HG03442 (cell line): ENCODE data around the gene RBBP6.
A peak's percentile ranks its signal among the peaks of the same experiment; 100 is the strongest.

Source experiments
- ATAC-seq: cut with Tn5 transposase; IDR thresholded peaks from one replicate; pipeline ENCODE4 v1.9.1; 2021; ENCODE audit warnings: mild to moderate bottlenecking, moderate library complexity; ENCODE audit not compliant: unreplicated experiment

RBBP6 gene

DNA sequence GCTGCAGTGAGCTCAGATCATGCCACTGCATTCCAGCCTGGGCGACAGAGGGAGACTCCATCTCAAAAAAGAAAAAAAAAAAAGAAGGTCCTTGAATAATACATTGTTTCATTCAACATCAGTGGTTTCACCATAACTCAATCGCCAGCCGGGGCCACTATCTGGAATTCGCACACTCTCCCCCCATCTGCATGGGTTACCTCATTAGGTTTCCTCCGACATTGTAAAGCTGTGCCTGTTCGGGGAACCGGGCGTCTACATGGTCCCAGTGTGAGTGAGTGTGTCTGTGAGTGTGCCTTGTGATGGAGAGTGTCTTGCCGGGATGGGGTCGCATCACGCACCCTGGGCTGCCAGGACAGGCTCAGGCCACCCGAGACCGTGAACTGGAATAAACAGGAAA, 16.6 kb upstream of the RBBP6 start:
- no peak for ATAC-seq

DNA sequence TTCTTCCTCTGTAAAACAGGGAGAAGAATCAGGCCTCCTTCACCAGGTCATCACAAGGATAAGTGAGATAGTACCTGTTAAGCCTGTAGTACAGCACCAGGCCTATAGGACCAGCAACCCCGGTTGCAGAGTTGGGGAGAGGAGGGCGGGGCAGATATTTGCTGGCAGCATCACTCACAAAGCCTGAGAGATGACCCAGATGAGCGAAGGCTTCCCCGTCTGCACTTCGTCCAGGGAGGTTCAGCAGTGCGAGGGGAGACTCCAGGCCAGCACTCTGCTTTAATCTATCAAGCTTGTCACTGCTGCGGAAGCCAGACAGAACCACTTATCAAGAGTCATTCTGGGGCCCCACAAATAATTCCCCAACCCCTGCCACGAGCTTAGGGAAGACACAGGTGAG, 15.8 kb upstream of the RBBP6 start:
- ATAC-seq: no peak

DNA sequence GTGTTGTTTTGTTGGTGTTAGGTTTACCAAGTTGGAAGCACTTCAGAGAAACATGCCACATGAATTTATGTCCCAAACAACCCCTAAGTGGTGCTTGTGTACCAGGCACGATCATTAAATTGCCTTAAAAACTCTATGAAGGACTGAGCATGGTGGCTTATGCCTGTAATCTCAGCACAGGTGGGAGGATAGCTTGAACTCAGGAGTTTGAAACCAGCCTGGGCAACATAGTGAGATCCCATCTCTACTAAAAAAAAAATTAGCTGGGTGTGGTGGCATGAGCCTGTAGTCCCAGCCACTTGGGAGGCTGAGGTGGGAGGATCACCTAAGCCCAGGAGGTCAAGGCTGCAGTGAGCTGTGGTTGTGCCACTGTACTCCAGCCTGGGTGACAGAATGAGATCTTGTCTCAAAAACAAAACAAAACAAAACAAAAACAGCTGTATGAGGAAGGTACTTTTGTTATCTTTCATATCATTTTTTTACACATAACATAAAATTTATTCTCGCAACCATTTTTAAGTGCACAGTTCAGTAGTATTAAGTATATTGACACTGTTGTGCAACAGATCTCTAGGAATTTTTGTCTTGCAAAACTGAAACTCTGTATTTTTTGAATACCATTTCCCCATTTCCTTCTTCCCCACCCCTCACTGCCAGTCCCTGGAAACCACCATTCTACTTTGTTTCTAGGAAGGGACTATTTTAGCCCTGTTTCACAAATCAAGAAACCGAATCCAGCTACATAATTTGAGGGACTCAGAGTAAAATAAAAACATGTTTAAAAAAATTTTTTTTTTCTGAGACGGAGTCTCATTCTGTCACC, 14.3 kb upstream of the RBBP6 start:
- no peak for ATAC-seq

DNA sequence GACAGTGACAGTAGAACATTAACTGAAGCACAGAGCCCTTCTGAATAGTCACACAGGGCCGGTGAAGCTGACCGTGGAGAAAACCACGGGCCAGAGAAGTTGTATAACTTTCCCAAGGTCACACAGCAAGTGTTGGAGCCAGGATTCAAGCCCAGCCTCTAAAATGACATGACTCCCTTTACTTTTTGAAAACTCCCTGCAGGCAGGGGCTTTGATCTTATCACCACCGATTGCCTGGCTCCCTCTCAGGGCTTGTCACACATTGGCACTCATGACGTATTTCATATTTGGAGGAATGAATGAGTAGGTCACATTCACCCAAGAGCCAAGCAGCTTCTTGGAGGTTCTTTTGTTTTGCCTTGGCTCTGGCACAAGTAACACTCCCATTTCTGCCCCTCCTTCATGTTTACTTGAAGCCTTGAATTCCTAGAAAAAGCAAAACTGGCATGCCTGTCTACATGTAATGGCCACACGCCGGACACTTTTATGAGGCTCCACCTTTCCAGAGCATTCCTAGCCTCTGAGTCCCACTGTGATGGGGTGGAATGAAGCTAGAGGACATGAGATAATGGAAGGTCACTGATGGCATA, 13.3 kb upstream of the RBBP6 start:
- ATAC-seq: no peak

DNA sequence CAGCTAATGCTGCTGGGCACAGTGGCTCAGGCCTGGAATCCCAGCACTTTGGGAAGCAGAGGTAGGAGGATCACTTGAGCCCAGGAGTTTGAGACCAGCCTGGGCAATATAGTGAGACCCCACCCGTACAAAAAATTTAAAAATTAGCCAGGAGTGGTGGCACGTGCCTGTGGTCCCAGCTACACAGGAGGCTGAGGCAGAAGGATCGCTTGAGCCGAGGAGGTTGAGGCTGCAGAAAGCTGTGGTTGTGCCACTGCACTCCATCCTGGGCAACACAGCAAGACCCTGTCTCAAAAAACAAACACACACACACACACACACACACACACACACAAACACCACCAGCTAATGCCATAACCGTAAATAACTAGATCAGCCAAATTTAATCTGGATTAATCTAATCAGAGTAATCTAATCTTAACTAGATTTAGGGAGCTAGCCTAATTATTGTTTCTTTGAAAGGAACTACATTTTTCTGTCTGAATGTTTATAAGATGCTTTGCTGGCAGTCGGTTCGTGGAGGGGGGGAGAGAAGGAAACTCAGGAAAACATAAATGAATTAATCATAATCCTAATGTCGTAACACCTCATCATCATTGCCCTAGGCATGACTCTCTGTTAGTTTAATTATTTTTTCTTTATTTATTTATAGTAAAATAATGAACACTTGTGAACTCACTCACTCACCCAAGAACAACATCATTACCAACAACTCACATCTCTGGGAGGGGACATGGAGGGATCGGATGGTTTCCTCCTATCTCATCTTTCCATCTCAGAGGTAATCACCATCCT, 12.5 kb upstream of the RBBP6 start:
- ATAC-seq: no peak

DNA sequence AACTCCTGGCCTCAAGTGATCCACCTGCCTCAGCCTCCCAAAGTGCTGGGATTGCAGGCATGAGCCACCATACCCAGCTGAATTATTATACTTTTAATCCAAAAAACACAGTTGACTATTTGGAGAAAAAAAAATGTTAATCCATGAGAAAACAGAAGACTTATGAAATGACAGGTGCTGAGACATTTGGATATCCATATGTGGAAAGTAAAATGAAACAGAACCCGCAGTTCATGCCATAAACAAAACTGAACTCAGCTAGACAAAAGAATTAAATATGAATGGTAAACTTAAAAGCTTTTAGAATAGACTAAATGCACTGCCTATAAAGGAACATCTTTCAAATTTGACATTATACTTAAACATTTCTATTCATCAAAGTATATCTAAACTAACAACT, 8.2 kb upstream of the RBBP6 start:
- ATAC-seq: no peak

DNA sequence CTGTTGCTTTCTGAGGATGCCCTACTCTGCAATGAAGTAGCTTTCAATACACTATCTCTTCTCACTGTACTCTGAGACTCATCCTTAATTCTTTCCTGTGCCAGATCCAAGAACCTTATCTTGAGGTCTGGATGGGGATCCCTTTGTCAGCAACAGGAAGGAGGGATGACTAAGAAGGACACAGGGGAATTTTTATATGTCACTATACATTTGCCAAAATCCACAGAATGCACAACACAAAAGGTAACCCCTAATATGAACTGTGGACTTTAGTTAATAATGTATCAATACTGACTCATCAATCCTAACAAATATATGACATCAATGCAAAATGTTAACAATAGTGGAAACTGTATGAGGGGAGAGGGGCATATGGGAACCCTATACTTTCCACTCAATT, 4.7 kb upstream of the RBBP6 start:
- no peak for ATAC-seq

DNA sequence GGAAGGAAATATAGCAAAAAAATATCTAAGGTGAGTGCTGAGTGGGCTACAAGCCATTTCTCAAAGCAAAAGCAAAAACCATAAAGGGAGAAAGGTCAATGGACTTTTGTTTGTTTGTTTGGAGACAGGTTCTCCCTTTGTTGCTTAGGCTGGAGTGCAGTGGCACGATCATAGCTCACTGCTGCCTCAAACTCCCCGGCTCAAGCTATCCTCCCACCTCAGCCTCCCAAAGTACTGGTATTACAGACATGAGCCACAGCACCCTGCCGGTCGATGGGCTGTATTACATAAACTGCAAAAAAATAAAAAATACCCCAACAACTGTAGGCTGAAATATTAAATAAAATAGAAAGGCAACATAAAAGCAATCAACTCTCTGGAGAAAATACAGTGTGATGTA, 3.5 kb upstream of the RBBP6 start:
- ATAC-seq: no peak

DNA sequence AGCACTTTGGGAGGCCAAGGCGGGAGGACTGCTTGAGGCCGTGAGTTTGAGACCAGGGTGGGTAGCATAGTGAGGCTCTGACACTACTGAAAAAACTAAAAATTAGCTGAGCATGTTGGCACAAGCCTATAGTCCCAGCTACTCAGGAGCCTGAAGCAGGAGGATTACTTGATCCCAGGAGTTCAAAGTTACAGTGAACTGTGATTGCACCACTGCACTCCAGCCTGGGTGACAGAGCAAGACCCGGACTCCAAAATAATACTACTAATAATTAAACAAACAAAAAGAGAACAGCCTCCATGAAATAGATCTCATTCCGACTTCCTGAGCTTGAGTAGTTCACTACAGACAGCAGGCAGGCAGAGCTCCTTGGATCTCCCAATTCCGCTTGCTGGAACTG, 2.7 kb upstream of the RBBP6 start:
- ATAC-seq: no peak

DNA sequence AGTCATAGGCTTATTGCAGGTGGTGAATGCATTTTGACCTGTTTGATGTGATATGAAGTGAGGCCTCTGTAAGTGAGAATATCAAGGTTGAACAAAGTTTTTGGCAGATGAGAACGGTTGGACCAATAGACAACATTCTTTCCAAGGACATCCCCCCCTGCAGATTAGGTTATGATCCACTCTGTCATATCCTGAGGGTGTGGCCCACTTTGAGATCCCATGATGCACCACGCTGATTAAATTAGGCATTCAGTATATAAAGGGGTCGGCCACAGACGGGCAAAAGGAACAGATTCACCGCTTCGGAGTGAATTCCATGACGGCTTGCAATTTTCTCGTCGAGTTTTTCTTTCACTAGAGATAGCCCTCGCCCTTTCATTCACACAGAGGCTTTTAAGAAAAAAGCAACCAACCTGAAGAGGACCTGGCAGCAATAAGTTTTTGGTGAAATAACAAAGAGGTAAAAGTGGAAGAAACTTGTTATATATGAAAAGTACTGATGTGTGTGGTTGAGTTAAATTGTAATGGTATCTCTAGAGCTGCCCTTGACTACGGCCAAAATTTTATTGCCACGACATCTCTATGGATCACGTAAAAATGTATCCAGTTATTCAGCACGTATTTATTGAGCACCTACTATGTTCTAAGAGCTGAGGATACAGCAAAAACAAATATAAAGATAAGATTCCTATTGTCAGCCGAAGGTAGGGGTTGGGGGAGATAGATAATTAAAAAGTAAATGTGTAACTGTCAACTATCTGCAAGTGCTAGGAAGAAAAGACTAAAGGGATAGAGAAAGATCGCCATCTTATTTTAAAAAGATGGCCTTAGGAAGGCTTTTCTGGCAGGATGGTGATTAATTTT, 1.7 kb upstream of the RBBP6 start:
- ATAC-seq: no peak

DNA sequence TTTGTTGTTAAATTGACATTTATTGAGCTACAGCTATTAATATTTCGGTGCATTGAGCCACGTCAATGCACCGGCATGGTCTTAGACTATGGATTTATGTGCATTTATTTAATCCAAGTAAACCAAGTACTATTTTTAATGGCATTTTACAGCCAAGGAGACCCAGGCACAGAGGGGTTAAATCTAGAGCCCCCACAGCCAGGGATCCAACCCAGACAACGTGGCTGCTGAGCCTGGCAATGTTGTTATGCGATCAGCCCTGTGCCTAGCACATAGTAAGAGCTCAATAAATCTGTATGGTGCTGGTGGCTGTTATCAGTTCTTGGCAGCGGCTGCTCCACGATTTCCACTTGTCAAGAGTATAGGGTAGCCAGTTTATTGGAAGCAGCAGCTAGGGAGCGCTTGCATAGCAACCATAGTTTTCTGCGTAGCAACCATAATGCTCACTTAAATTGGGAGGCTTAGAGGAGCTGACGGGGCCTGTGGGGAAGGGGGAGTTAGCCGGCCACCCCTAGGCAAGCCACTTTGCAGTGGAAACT, 541 bp upstream of the RBBP6 start:
- no peak for ATAC-seq

DNA sequence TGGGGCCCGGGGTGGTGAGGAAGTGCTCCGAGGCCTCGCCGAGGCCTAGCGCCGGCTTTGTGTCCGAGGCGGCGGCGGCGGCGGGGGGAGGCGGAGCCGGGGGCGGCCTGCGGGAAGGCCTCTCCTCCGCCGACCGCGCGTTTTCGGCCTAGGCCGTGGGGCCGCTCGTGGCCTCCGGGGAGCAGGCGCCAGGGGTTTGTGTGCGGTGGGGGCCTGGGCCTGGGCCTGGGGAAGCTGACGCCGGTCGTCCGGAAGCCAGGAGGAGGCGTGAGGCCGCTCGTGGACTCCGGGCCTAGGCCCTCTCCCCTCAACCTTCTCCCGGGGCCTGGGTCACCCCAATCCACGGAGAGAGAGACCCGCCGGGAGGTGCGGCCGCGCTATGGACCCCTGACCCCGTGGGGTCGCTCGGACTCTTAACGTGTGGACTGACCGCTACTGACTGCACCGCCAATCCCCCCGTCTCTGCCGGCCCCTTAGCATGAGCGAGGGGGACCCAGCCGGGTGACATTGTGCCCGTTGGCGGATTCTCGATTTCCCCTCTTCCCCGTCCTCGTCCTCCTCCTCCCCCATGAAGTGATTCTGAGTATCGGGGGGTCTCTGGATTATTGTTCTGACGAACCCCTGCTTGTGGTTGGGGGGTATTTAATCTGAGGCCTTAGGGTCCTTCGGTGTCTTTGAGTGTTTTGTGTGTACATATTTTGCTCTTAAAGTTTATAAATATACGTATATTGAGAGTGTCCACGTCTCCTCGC, 660 bp downstream of the RBBP6 start:
- peak; percentile 35 for ATAC-seq

DNA sequence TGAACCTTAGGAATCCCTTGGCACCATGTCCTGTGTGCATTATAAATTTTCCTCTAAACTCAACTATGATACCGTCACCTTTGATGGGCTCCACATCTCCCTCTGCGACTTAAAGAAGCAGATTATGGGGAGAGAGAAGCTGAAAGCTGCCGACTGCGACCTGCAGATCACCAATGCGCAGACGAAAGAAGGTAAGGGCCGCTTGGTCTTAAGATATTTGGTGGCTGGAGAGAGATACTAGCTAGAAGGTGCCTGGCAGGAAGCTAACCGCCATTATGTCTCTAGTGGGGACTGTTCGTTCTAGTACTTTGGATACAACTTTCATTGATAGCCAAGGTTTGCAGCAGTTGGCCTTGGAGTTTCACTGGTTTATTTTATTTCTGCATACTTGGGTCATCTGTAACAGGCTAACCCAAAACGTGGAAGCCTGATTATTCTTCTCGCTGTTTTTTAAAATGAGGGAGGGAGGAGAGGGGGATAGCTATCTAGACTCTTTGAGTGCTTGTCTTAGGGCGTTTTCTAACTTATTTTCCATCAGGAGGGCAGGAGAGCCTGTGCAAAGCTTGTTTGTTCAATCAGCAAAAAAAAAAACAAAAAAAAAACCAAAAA, 1.3 kb downstream of the RBBP6 start:
- ATAC-seq: no peak

DNA sequence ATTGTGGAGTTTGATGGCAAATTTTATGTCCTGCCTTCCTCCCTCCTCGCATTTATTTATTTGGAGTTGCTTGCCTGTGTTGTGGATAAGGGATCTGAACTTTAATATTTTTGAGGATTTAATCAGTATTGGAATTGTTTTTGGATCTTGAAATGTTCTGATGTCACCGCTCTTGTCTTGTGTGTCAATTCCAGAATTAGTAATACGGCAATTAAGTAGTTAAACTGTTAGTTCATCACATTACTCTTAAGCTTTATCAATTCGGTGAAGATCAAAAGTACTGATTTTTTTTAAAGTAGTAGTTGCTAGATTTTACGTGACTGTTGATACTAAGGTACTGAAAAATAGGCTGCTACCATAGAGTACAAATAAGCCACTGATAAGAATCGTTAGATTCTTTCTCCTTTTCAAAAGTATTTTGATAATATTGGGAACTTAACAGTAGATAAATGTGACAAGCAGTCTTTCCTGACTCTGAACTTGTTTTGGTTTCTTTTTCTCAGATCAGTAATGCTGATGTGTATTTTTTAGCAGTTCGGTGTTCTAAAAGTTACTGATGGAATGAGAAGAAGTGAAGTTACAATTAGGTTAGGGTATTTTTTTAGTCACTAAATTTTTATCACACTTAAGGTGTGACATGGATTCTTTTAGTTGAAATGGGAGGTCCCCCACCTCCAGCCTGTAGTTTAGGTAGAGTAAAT, 2.0 kb downstream of the RBBP6 start:
- ATAC-seq: no peak

DNA sequence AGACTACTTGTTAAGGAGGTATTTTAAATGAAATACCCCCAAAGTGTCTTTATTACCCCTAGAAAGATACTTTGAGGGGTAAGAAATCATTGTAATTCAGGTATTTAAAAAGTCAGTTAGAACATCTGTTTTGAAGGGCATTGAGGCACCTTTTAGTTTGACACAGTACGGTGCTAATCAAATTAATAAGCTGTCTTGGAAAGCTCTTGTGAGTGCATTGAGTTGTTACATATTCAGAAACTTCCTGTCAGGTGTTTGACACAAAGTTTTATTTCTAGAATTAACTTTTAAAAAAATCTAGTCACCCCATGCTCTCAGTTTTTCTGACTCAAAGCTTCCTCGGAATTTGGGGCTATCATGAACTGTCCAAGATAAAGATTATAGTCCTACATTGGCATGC, 4.6 kb downstream of the RBBP6 start:
- no peak for ATAC-seq

DNA sequence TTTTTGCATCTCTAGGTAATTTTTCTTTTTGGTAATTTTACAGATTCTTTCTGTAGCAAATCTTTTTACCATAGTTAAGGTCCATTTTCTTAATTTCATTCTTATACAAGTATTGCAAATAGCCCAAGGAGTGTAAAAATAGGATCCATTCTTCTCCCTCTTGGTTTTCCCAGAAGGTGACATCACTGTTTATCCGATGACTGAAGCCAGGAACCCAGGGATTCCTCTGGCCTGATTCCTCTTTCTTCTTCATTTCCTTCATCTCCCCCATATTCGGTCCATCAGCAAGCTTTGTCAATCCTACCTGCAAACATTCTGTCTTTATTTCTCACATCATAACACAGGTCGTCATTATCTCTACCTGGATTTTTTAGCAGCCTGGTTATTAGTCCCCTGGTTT, 5.3 kb downstream of the RBBP6 start:
- ATAC-seq: no peak

DNA sequence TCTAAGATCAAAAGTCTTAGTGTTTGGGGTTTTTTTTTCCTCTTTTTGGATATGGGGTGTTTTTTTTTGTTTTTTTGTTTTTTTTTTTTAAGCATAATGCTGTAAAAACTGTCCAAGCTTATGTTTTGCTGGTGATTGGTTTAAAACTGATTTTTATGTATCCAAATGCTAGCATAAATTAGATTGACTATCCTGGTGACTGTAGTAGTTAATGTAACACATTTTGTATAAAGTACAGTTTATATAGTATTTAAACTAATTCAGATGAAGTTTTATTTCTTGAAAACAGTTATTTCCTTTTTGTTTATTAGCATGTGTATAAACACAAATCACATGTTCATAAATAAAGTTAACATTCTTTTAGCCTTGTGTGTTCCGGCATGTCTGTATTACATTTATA, 10.9 kb downstream of the RBBP6 start:
- ATAC-seq: no peak

DNA sequence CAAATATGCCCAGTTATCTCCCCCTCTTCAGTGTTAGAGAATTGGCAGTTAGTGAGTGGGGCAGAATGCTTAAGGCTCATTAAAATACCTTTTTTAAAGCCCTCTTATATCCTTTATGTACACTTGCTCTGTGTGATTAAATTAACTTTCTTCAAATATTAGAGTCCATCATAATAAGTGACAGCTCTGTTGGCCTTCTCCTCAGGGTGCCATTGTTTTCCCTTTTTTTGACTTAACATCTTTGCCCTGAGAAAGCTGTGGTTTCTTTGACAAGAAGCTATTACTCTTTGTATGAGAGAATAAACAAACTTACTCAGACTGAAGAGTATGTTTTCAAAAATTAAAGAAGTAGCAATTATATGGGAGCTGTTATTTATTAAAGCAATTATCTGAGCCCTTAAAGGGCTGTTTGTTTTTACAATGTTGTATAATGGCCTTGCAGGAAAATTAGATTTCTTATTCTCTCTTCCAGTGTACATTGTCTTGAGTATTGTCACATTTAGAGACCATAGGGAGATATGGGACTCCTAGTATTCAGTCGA, 13.4 kb downstream of the RBBP6 start:
- ATAC-seq: no peak

DNA sequence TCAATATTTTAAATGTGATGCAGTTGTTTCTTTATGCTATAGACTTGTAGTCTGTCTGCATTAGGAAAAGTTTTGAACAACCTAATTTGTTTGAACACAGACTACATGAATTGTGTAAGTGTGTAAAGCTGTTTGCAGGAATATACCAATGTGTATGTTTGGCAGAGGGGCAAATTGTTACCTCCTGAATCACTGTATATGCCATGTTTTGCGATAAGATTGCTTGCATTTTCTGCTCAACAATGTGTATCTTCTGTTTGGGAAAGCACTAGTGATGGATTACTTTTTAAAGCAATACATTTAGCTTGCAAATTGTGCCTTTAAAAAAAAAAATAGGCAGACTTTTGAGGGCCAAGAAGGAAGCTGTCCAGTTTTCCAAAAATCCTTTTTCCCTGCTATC, 14.6 kb downstream of the RBBP6 start:
- ATAC-seq: no peak
